HCT116 (cell line): ENCODE data around the gene AHI1. TPM values are rescaled to one million over a fixed set of nuclear protein-coding genes. Genes with fewer than 3 reads are reported as not detected.

ENCODE experiments used
- ATAC-seq: fragments of 200-7000 bp; cut with Tn5 transposase; 2 replicates; pipeline ENCODE4 v1.9.1; 2020; ENCODE audit warnings: mild to moderate bottlenecking, moderate library complexity
- BruUV-seq: library from RNA; stranded (reverse); fragments of 400-500 nt; replicated peaks from 2 replicates; lab custom pipeline; 2021; lab: Mats Ljungman, UMichigan
- CTCF ChIA-PET: fragments of 300-600 bp; sonication (Branson Sonifier 250); formaldehyde crosslinking; loops from one replicate; lab custom pipeline; 2021; ENCODE audit warnings: antibody characterized with exemption; lab: Charles Lee
- POLR2A ChIA-PET: fragments of 300-600, 350-600 bp; sonication (Branson Sonifier 250); formaldehyde crosslinking; loops from one replicate; lab custom pipeline; 2021; ENCODE audit warnings: antibody characterized with exemption; lab: Charles Lee
- RAD21 ChIA-PET, 2 experiments: fragments of 300-600 bp; sonication (Branson Sonifier 250); formaldehyde crosslinking; loops; one replicate each; lab custom pipeline; 2023; ENCODE audit warnings: low total read pairs in 2 of 2; ENCODE audit not compliant: uncharacterized antibody in 2 of 2, unreplicated experiment in 2 of 2, low non-redundant PET in 1 of 2; lab: Charles Lee
- DNase-seq: peaks from one replicate; pipeline ENCODE4 v3.0.0-alpha.2; 2010; ENCODE audit warnings: low read depth, low spot score
- H2AFZ ChIP-seq: fragments of 200-600 bp; shearing (Covaris generic), sonication (generic); 2 replicates; pipeline ENCODE4 v1.6.1; 2017; ENCODE audit warnings: low read depth, mixed run types, mixed read lengths, antibody characterized with exemption, low read length; ENCODE audit not compliant: poor library complexity, severe bottlenecking
- H3K27ac ChIP-seq: 2 replicates; pipeline ENCODE4 v1.5.1; 2012; ENCODE audit warnings: low read depth, low read length
- H3K27me3 ChIP-seq: fragments of 200-600 bp; sonication (generic); 2 replicates; pipeline ENCODE4 v1.6.1; 2016; ENCODE audit warnings: mixed run types, low read length, mixed read lengths; ENCODE audit not compliant: insufficient read depth
- H3K36me3 ChIP-seq, 2 experiments: fragments of 200-500 bp in 1 of 2; fragments of 200-600 bp in 1 of 2; sonication (Bioruptor generic) in 1 of 2; sonication (generic) in 1 of 2; 2 replicates each; pipeline versions ENCODE4 v1.5.1 to v1.6.1; 2014 to 2016; ENCODE audit warnings: low read length in 2 of 2, inconsistent platforms in 1 of 2, mixed read lengths in 1 of 2, mixed run types in 1 of 2; ENCODE audit not compliant: insufficient read depth in 2 of 2, control insufficient read depth in 1 of 2
- H3K4me1 ChIP-seq, 2 experiments: fragments of 200-600 bp in 1 of 2; sonication (generic) in 1 of 2; 2 replicates each; pipeline versions ENCODE4 v1.5.1 to v1.6.1; 2012 to 2017; ENCODE audit warnings: low read length in 2 of 2, inconsistent platforms in 1 of 2, mild to moderate bottlenecking in 1 of 2, mixed read lengths in 1 of 2, mixed run types in 1 of 2, moderate library complexity in 1 of 2; ENCODE audit not compliant: insufficient read depth in 2 of 2, control insufficient read depth in 1 of 2
- H3K4me2 ChIP-seq: fragments of 200-600 bp; sonication (generic); 2 replicates; pipeline ENCODE4 v1.6.1; 2017; ENCODE audit warnings: mixed run types, low read length, mixed read lengths
- H3K4me3 ChIP-seq, 2 experiments: fragments of 200-600 bp in 1 of 2; sonication (generic) in 1 of 2; replicated peaks in 1 of 2; 2 replicates each; pipeline ENCODE4 v1.5.1; 2011 to 2016; ENCODE audit warnings: low read length in 2 of 2, control low read depth in 1 of 2, low read depth in 1 of 2, mild to moderate bottlenecking in 1 of 2, mixed read lengths in 1 of 2, mixed run types in 1 of 2
- H3K79me2 ChIP-seq: fragments of 200-600 bp; sonication (generic); 2 replicates; pipeline ENCODE4 v1.6.1; 2017; ENCODE audit warnings: mild to moderate bottlenecking, mixed run types, low read length, moderate library complexity, mixed read lengths; ENCODE audit not compliant: insufficient read depth
- H3K9ac ChIP-seq: fragments of 200-600 bp; sonication (generic); 2 replicates; pipeline ENCODE4 v1.6.1; 2016; ENCODE audit warnings: low read length, mixed read lengths
- H3K9me2 ChIP-seq: fragments of 200-600 bp; sonication (generic), shearing (Covaris generic); 2 replicates; pipeline ENCODE4 v1.6.1; 2017; ENCODE audit warnings: mixed run types, mild to moderate bottlenecking, moderate library complexity; ENCODE audit not compliant: insufficient read depth
- H3K9me3 ChIP-seq, 2 experiments: fragments of 200-500 bp in 1 of 2; fragments of 200-600 bp in 1 of 2; sonication (Bioruptor generic) in 1 of 2; sonication (generic) in 1 of 2; 2 replicates each; pipeline ENCODE4 v1.6.1; 2014 to 2017; ENCODE audit warnings: low read length in 2 of 2, mixed read lengths in 2 of 2, inconsistent platforms in 1 of 2, low read depth in 1 of 2, mild to moderate bottlenecking in 1 of 2, mixed run types in 1 of 2, moderate library complexity in 1 of 2; ENCODE audit not compliant: control insufficient read depth in 1 of 2, insufficient read depth in 1 of 2
- H4K20me1 ChIP-seq: fragments of 200-600 bp; sonication (generic), shearing (Covaris generic); 2 replicates; pipeline ENCODE4 v1.6.1; 2017; ENCODE audit warnings: mixed run types, mild to moderate bottlenecking, moderate library complexity; ENCODE audit not compliant: insufficient read depth
- ATF3 ChIP-seq: IDR thresholded peaks from 2 replicates; pipeline ENCODE4 v1.6.1; 2012
- CEBPB ChIP-seq: IDR thresholded peaks from 2 replicates; pipeline ENCODE4 v1.6.1; 2012; ENCODE audit warnings: low read depth
- CTCF ChIP-seq, 3 experiments: fragments of 200-600 bp in 1 of 3; sonication (generic) in 1 of 3; IDR thresholded peaks in 2 of 3; conservative IDR thresholded peaks in 1 of 3; 2 replicates each; pipeline ENCODE4 v1.5.1; 2012 to 2017; ENCODE audit warnings: low read depth in 2 of 3, low read length in 2 of 3, antibody characterized with exemption in 1 of 3, borderline replicate concordance in 1 of 3, control low read depth in 1 of 3, mild to moderate bottlenecking in 1 of 3, mixed read lengths in 1 of 3, mixed run types in 1 of 3, moderate library complexity in 1 of 3; ENCODE audit not compliant: insufficient read depth in 1 of 3
- EGR1 ChIP-seq: IDR thresholded peaks from 2 replicates; pipeline ENCODE4 v1.6.1; 2012; ENCODE audit warnings: low read depth
- EZH2 ChIP-seq: fragments of 200-600 bp; sonication (generic); IDR thresholded peaks from 2 replicates; pipeline ENCODE4 v1.6.1; 2017; ENCODE audit warnings: antibody characterized with exemption, mixed run types
- FOSL1 ChIP-seq: IDR thresholded peaks from 2 replicates; pipeline ENCODE4 v1.6.1; 2012; ENCODE audit warnings: low read depth
- POLR2AphosphoS5 ChIP-seq: IDR thresholded peaks from 2 replicates; pipeline ENCODE4 v1.6.1; 2011; ENCODE audit warnings: mild to moderate bottlenecking, low read depth, low read length, moderate library complexity
- RAD21 ChIP-seq: IDR thresholded peaks from 2 replicates; pipeline ENCODE4 v1.6.1; 2012; ENCODE audit warnings: low read depth, mild to moderate bottlenecking
- REST ChIP-seq: IDR thresholded peaks from 2 replicates; pipeline ENCODE4 v1.6.1; 2012; ENCODE audit warnings: low read depth
- SIN3A ChIP-seq: IDR thresholded peaks from 2 replicates; pipeline ENCODE4 v1.6.1; 2012; ENCODE audit warnings: low read depth
- SRF ChIP-seq: IDR thresholded peaks from 2 replicates; pipeline ENCODE4 v1.6.1; 2012; ENCODE audit warnings: low read depth
- TCF7L2 ChIP-seq: IDR thresholded peaks from 2 replicates; pipeline ENCODE4 v1.7.0; 2011; ENCODE audit warnings: borderline replicate concordance, inconsistent platforms; ENCODE audit not compliant: insufficient read depth, insufficient read length; ENCODE audit errors: extremely low read depth
- YY1 ChIP-seq: IDR thresholded peaks from 2 replicates; pipeline ENCODE4 v1.6.1; 2011; ENCODE audit warnings: low read length, low read depth, moderate library complexity, mild to moderate bottlenecking; ENCODE audit not compliant: insufficient replicate concordance; ENCODE audit errors: extremely low read depth
- ZBTB33 ChIP-seq: IDR thresholded peaks from 2 replicates; pipeline ENCODE4 v1.6.1; 2011; ENCODE audit warnings: mild to moderate bottlenecking, low read length, moderate library complexity; ENCODE audit not compliant: insufficient replicate concordance; ENCODE audit errors: extremely low read depth
- ZNF274 ChIP-seq: fragments of 200-500 bp; sonication (Bioruptor generic); IDR thresholded peaks from 2 replicates; pipeline ENCODE4 v1.6.1; 2014; ENCODE audit warnings: mild to moderate bottlenecking, low read depth, low read length, inconsistent platforms
- intact Hi-C: fragments of 100-400 bp; cut with micrococcal nuclease; formaldehyde crosslinking; loops from 2 replicates; pipeline ENCODE4 v1.10.0; 2022
- total RNA-seq: library from RNA; stranded (reverse); gene quantifications from one replicate; pipeline ENCODE4 v1.2.1, GENCODE V29; 2021; ENCODE audit not compliant: unreplicated experiment

Gene AHI1
- total RNA-seq, 1 experiment from 2014 or later = 29.6 TPM

- no peak for TF ChIP-seq ZBTB33
Observed at GRCh38 chr6:135379647-135380046, 117.9 kb downstream of the AHI1 start (continued).

GRCh38 chr6:135372758-135373157 is 124.8 kb downstream of the AHI1 start:
- Histone ChIP-seq H3K9me2 (no peaks in the 10 kb centered on the region), H2AFZ (no peak overlapping the region), H3K36me3 (no peaks in the 10 kb centered on the region), H3K27me3 (no peaks in the 10 kb centered on the region), H3K4me2 (no peak overlapping the region), H3K4me3 (no peak overlapping the region), H3K9me3 (no peaks in the 10 kb centered on the region; a peak in 1 of 4 replicates), H3K27ac (no peak overlapping the region), H3K4me1 (no peaks in the 10 kb centered on the region), H4K20me1 (no peaks in the 10 kb centered on the region), H3K79me2 (no peaks in the 10 kb centered on the region), H3K9ac (no peak overlapping the region)
- ChIA-PET CTCF (no interaction called here), POLR2A (no interaction called here), RAD21 (no interaction called here)
- no peak for TF ChIP-seq ZNF274
- TF ChIP-seq RAD21 = no peak
- TF ChIP-seq TCF7L2 = no peak
- no peak for TF ChIP-seq EGR1
- no peak for TF ChIP-seq POLR2AphosphoS5
- no peak for TF ChIP-seq EZH2
- no peak for TF ChIP-seq REST
- TF ChIP-seq CTCF (IDR thresholded peaks at IDR 0.05 in 2 of 3, conservative IDR thresholded peaks at IDR 0.05 in 1 of 3; ENCODE audit: borderline replicate concordance in 1 of 3, insufficient read depth in 1 of 3, low read depth in 2 of 3, low read length in 2 of 3) = no peak
- no peak for TF ChIP-seq YY1
- TF ChIP-seq CEBPB = no peak
- TF ChIP-seq ZBTB33 = no peak
- no peak for TF ChIP-seq SRF
- no peak for TF ChIP-seq SIN3A
- TF ChIP-seq ATF3 = no peak
- no peak for TF ChIP-seq FOSL1
- DNase-seq (no peak), ATAC-seq (no peak)
- no TSS peak for BruUV-seq
- intact Hi-C loops = no loop called here
